Kidney (tissue), 14 donors: ENCODE measurements around the gene CLEC10A. TPM values are rescaled to one million over a fixed set of nuclear protein-coding genes. Genes with fewer than 3 reads are reported as not detected.

ENCODE experiments used
- DNase-seq, 5 donors: peaks; one replicate each; pipeline ENCODE4 v3.0.0-alpha.2; 2013 to 2020
- FAIRE-seq: peaks from 2 replicates; lab custom pipeline; 2012; peaks lifted over from hg19 to GRCh38; lab: Jason Lieb, UNC
- H3K27ac ChIP-seq, 2 donors: one replicate each; pipeline ENCODE4 v1.7.0; 2013; ENCODE audit warnings: low read depth in 2 of 2, low read length in 2 of 2, inconsistent platforms in 1 of 2
- H3K27me3 ChIP-seq: one replicate; pipeline ENCODE4 v1.7.1; 2013; ENCODE audit warnings: low read length, inconsistent platforms; ENCODE audit not compliant: control insufficient read depth, insufficient read depth
- H3K36me3 ChIP-seq, 3 donors: one replicate each; pipeline versions ENCODE4 v1.7.0 to v1.7.1; 2013; ENCODE audit warnings: low read length in 3 of 3, control low read depth in 1 of 3, inconsistent platforms in 1 of 3; ENCODE audit not compliant: insufficient read depth in 3 of 3, control insufficient read depth in 2 of 3
- H3K4me1 ChIP-seq, 3 donors: one replicate each; pipeline versions ENCODE4 v1.7.0 to v1.7.1; 2013; ENCODE audit warnings: low read length in 3 of 3, inconsistent platforms in 1 of 3, low read depth in 1 of 3; ENCODE audit not compliant: control insufficient read depth in 2 of 3, insufficient read depth in 2 of 3
- H3K4me3 ChIP-seq, 3 donors: one replicate each; pipeline versions ENCODE4 v1.7.0 to v1.8.1; 2013; ENCODE audit warnings: low read length in 3 of 3, control low read depth in 1 of 3, inconsistent platforms in 1 of 3
- H3K9ac ChIP-seq, 3 donors: one replicate each; pipeline versions ENCODE4 v1.7.0 to v1.7.1; 2013; ENCODE audit warnings: low read length in 3 of 3, control low read depth in 1 of 3, inconsistent platforms in 1 of 3
- H3K9me3 ChIP-seq, 3 donors: one replicate each; pipeline versions ENCODE4 v1.7.0 to v1.7.1; 2013; ENCODE audit warnings: low read length in 3 of 3, control low read depth in 1 of 3, inconsistent platforms in 1 of 3; ENCODE audit not compliant: control insufficient read depth in 2 of 3, insufficient read depth in 1 of 3
- intact Hi-C: fragments of 100-400 bp; cut with DNase I; formaldehyde crosslinking; loops from one replicate; pipeline ENCODE4 v1.11.1; 2022
- polyA plus RNA-seq: library from polyadenylated mRNA; stranded (reverse); fragments of 350-450 nt; fragmentation: Illumina TruSeq; extraction: RNeasy Lipid Tissue Mini Kit (QIAGEN cat#74804); gene quantifications from one replicate; pipeline ENCODE4 v1.2.3, GENCODE V29; 2014; ENCODE audit warnings: low read depth, low replicate concordance; ENCODE audit not compliant: insufficient read depth
- total RNA-seq: library from RNA; stranded (reverse); fragmentation: NEBNext Ultra II Directional; extraction: Animal tissue kit (Norgen Biotek cat#: 25700); gene quantifications from one replicate; pipeline ENCODE4 v1.2.1, GENCODE V29; 2021
- TF ChIP-seq, protein P1 (sequence below): IDR thresholded peaks from 3 replicates; pipeline ENCODE4 v1.5.1; 2012; ENCODE audit warnings: mild to moderate bottlenecking, moderate library complexity, borderline replicate concordance; ENCODE audit not compliant: insufficient read depth; ENCODE audit errors: extremely low read depth
- donor health status: control.
- donor health status: control.
- donor health status: control.
- donor health status: control.
- donor health status: control.
- donor health status: DM: yes; HTN: yes; CAD: no.
- donor health status: Normal renal cell carcinoma (clear cell type).

CLEC10A gene
- total and polyA plus RNA-seq, 2 donors from 2014 or later: 1.5 to 16.1 TPM

GRCh38 chr17:7111784-7112509, 31.9 kb upstream of the CLEC10A start:
- DNase-seq: peak in 2 of 5 donors; percentile 18 to 42
- H3K4me3 ChIP-seq: no peak overlapping the region
- peaks cover 0 to 4% (median 0%) of the 10 kb centered on the region in 3 donors for H3K9me3 ChIP-seq
- TF ChIP-seq, protein P1, sequence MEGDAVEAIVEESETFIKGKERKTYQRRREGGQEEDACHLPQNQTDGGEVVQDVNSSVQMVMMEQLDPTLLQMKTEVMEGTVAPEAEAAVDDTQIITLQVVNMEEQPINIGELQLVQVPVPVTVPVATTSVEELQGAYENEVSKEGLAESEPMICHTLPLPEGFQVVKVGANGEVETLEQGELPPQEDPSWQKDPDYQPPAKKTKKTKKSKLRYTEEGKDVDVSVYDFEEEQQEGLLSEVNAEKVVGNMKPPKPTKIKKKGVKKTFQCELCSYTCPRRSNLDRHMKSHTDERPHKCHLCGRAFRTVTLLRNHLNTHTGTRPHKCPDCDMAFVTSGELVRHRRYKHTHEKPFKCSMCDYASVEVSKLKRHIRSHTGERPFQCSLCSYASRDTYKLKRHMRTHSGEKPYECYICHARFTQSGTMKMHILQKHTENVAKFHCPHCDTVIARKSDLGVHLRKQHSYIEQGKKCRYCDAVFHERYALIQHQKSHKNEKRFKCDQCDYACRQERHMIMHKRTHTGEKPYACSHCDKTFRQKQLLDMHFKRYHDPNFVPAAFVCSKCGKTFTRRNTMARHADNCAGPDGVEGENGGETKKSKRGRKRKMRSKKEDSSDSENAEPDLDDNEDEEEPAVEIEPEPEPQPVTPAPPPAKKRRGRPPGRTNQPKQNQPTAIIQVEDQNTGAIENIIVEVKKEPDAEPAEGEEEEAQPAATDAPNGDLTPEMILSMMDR: no peak
- H3K9ac ChIP-seq: no peak overlapping the region
- H3K27me3 ChIP-seq: no peaks in the 10 kb centered on the region
- intact Hi-C loops: no loop called here
- FAIRE-seq: no peak
- no peak overlapping the region for H3K27ac ChIP-seq
- peaks cover 0 to 7% (median 0%) of the 10 kb centered on the region in 3 donors for H3K4me1 ChIP-seq
- no peaks in the 10 kb centered on the region for H3K36me3 ChIP-seq

- intact Hi-C loops: no loop called here
- Histone ChIP-seq H3K4me3 (no peak overlapping the region), H3K4me1 (peaks cover 0 to 7% (median 0%) of the 10 kb centered on the region in 3 donors), H3K9ac (no peak overlapping the region), H3K27ac (no peak overlapping the region), H3K27me3 (no peaks in the 10 kb centered on the region), H3K9me3 (peaks cover 0 to 4% (median 0%) of the 10 kb centered on the region in 3 donors), H3K36me3 (no peaks in the 10 kb centered on the region)
- DNase-seq (no peak), FAIRE-seq (no peak)
- TF ChIP-seq, protein P1: no peak
These were observed 30.7 kb upstream of the CLEC10A start for GRCh38 chr17:7110617-7111306.

DNA sequence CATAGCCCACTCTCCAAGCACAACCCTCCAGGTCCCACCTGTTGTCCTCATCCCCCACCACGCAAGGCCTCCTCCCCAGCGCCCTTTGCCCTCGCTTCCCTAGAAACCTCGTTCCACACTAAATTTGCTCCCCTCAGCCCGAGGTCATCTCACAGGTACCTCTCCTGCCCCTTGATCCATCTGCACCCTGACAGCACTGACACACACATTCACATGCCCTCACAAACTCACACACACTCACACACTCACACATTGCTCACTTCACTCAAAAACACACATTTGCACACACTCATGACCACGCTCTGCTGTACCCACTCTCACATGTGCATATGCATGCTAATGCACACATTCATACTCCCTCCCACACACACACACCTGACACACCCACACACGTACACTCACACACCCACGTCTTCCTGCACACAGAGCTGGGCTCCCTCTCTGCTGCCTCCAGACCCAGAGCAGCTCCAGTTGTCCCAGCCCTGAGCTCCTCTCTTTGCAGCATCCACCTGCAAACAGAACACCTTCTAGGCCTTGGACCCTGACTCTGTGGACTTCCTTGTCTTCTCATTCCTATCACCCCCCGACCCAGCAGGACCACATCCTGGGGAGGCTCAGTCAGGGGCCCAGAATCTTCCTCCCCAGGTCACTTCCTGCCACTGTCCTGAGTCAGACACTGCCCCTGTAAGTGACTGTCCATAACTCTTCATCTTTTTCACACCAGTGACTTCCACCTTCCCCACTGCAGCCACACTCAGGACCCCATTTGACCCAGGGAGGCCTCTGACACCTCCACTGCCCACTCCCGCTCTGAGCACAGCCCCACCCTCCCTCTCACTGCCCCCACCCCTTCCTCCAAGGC, 29.6 kb upstream of the CLEC10A start:
- intact Hi-C loops: no loop called here
- TF ChIP-seq, protein P1: no peak
- FAIRE-seq: no peak
- H3K4me3 ChIP-seq: no peak overlapping the region
- H3K36me3 ChIP-seq: no peaks in the 10 kb centered on the region
- H3K9me3 ChIP-seq: peaks cover 0 to 4% (median 0%) of the 10 kb centered on the region in 3 donors
- H3K4me1 ChIP-seq: peaks cover 0 to 7% (median 0%) of the 10 kb centered on the region in 3 donors
- no peak overlapping the region for H3K9ac ChIP-seq
- no peak for DNase-seq
- H3K27ac ChIP-seq: no peak overlapping the region
- no peaks in the 10 kb centered on the region for H3K27me3 ChIP-seq
